Neural progenitor cell (in vitro differentiated cells): Measurements from ENCODE around the gene RERE.

Source experiments
- CTCF ChIP-seq: fragments of 200-600 bp; sonication (generic); IDR thresholded peaks from 2 replicates; pipeline ENCODE4 v1.5.1; 2017; ENCODE audit warnings: antibody characterized with exemption, mild to moderate bottlenecking
- EZH2 ChIP-seq: fragments of 200-600 bp; sonication (generic); IDR thresholded peaks from 2 replicates; pipeline ENCODE4 v1.6.1; 2017; ENCODE audit warnings: antibody characterized with exemption, mild to moderate bottlenecking, moderate library complexity
- EZH2phosphoT487 ChIP-seq: fragments of 200-600 bp; sonication (generic); IDR thresholded peaks from 2 replicates; pipeline ENCODE4 v1.6.1; 2017; ENCODE audit warnings: antibody characterized with exemption

GRCh38 chr1:8434101-8434500 lies 383.3 kb downstream of the RERE start:
- TF ChIP-seq CTCF (no peak), EZH2 (no peak), EZH2phosphoT487 (no peak)
